Stimulated activated CD8-positive, alpha-beta memory T cell treated with anti-CD3 and anti-CD28 coated beads, Interleukin-2, amount 100 ng/mL, for 48 hours (primary cell): ENCODE measurements around the gene AMIGO2.

ENCODE experiments used
- DNase-seq, 2 donors: peaks; one replicate each; pipeline ENCODE4 v3.0.0-alpha.2; 2020; ENCODE audit warnings: low read depth in 2 of 2

The AMIGO2 gene

GRCh38 chr12:47033789-47034555, 45.8 kb downstream of the AMIGO2 start:
- DNase-seq = no peak

- DNase-seq = no peak
Observed at GRCh38 chr12:47033081-47033480, 46.7 kb downstream of the AMIGO2 start.

DNA sequence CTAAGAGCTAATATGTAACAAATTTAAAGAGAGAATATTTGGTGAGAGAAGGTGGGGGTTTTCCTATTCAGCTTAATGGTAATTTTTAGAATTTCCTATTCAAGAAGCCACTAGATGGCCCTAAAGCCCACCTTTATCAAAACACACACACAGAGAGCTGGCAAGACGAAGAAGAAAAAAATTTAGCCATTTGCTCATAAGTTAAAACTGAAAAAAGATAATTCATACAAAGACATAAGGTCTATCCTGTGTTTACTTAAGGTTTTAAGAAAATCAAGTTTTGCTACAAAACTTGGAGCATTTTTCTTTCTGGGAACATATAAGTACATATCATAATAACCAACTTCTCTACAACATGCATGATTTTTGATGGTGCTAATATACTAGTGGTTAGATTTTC, 47.1 kb downstream of the AMIGO2 start:
- no peak for DNase-seq

DNA sequence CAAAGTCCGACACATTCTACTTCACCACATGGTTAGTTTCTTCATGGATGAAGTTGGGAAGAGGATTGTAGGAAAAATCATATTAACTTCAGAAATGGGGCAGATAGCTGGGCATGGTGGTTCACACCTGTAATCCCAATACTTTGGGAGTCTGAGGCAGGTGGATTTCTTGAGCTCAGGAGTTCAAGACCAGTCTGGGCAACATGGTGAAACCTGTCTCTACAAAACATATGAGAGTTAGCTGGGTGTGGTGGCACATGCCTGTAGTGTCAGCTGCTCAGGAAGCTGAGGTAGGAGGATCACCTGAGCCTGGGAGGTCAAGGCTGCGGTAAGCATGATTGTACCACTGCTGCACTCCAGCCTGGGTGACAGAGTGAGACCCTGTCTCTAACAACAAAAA, 49.9 kb downstream of the AMIGO2 start:
- no peak for DNase-seq

- no peak for DNase-seq
Observed at GRCh38 chr12:47028981-47029708, 50.6 kb downstream of the AMIGO2 start.

DNA sequence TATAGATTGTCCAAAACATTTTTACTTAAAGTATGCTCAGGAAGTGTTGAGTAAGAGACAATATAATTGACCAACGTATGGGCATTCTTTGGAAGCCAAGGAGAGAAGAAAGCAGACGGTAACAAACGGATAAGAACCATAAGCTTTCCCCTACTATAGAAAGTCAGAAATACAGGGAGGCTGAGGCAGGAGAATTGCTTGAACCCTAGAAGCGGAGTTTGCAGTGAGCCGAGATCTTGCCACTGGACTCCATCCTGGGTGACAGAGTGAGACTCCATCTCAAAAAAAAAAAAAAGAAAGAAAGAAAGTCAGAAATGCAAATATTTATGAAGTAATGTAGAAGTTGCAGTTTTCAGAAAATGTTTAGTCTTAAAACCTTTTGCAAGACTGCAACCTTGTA, 51.6 kb downstream of the AMIGO2 start:
- no peak for DNase-seq
